Tibial artery (tissue), 4 donors: ENCODE data around the gene SYNGAP1.

Source experiments
- DNase-seq, 2 donors: peaks; one replicate each; pipeline ENCODE4 v3.0.0-alpha.2; 2019
- H3K27ac ChIP-seq, 2 donors: fragments of 200-600 bp; sonication (generic) in 1 of 2; 1 replicate in 1 of 2; 2 replicates in 1 of 2; pipeline ENCODE4 v1.5.1; 2018 to 2019; ENCODE audit warnings: mild to moderate bottlenecking in 1 of 2
- H3K27me3 ChIP-seq, 2 donors: fragments of 200-600 bp; sonication (generic) in 1 of 2; one replicate each; pipeline versions ENCODE4 v1.5.1 to v1.6.0; 2016 to 2019
- H3K36me3 ChIP-seq, 3 donors: fragments of 200-600 bp; sonication (generic) in 2 of 3; one replicate each; pipeline ENCODE4 v1.5.1; 2016 to 2019; ENCODE audit warnings: mild to moderate bottlenecking in 2 of 3
- H3K4me1 ChIP-seq, 4 donors: fragments of 200-600 bp; sonication (generic) in 2 of 4; 1 replicate in 3 of 4; 2 replicates in 1 of 4; pipeline ENCODE4 v1.5.1; 2016 to 2019
- H3K4me3 ChIP-seq, 2 donors: fragments of 200-600 bp; sonication (generic) in 1 of 2; 1 replicate in 1 of 2; 2 replicates in 1 of 2; pipeline ENCODE4 v1.5.1; 2018 to 2019; ENCODE audit warnings: mild to moderate bottlenecking in 2 of 2
- H3K9me3 ChIP-seq, 3 donors: fragments of 200-600 bp; sonication (generic) in 1 of 3; one replicate each; pipeline ENCODE4 v1.5.1; 2016 to 2019
- CTCF ChIP-seq, 2 experiments: fragments of 200-600 bp in 1 of 2; fragments of 450-650 bp in 1 of 2; IDR thresholded peaks; one replicate each; pipeline ENCODE4 v1.5.1; 2017 to 2019; ENCODE audit warnings: antibody characterized with exemption in 2 of 2, mild to moderate bottlenecking in 1 of 2, moderate library complexity in 1 of 2
- intact Hi-C: fragments of 100-400 bp; cut with DNase I; formaldehyde crosslinking; loops from one replicate; pipeline ENCODE4 v1.15.0; 2023; ENCODE audit warnings: low total_unique reads

SYNGAP1 gene

GRCh38 chr6:33488339-33488738, 68.5 kb downstream of the SYNGAP1 start:
- Histone ChIP-seq H3K27ac (no peak overlapping the region), H3K36me3 (no peaks in the 10 kb centered on the region), H3K9me3 (no peaks in the 10 kb centered on the region), H3K4me1 (no peaks in the 10 kb centered on the region), H3K27me3 (peaks cover 0 to 19% of the 10 kb centered on the region in 2 donors), H3K4me3 (no peak overlapping the region)
- intact Hi-C loops = no loop called here
- no peak for TF ChIP-seq CTCF (IDR thresholded peaks at IDR 0.05)
- DNase-seq = no peak

DNA sequence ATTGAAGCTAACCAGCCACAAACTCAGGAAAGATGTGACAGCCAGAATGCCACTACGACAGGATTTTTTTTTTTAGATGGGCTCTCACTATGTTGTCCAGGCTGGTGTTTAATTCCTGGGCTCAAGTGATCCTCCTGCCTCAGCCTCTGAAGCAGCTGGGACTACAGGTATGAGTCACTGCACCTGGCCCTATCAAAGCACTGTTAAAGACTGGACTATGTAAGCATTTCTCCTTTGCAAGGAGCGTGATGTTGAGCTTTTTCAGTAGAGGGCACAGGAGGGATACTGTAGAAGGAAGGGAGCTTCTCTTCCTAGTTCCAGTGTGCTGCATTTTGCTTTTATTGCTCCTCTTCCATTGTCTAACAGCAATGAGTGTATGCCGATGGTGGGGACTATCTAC, 70.3 kb downstream of the SYNGAP1 start:
- no peak overlapping the region for H3K4me3 ChIP-seq
- H3K4me1 ChIP-seq = no peaks in the 10 kb centered on the region
- H3K27me3 ChIP-seq = peaks cover 0 to 19% of the 10 kb centered on the region in 2 donors
- no peak for TF ChIP-seq CTCF (IDR thresholded peaks at IDR 0.05)
- H3K9me3 ChIP-seq = no peaks in the 10 kb centered on the region
- H3K27ac ChIP-seq = no peak overlapping the region
- intact Hi-C loops = no loop called here
- DNase-seq = no peak
- H3K36me3 ChIP-seq = no peaks in the 10 kb centered on the region

GRCh38 chr6:33490621-33491020, 70.8 kb downstream of the SYNGAP1 start:
- intact Hi-C loops = no loop called here
- H3K4me1 ChIP-seq = no peaks in the 10 kb centered on the region
- no peaks in the 10 kb centered on the region for H3K36me3 ChIP-seq
- H3K27me3 ChIP-seq = peaks cover 0 to 19% of the 10 kb centered on the region in 2 donors
- DNase-seq = no peak
- TF ChIP-seq CTCF (IDR thresholded peaks at IDR 0.05) = no peak
- H3K4me3 ChIP-seq = no peak overlapping the region
- H3K9me3 ChIP-seq = no peaks in the 10 kb centered on the region
- no peak overlapping the region for H3K27ac ChIP-seq

GRCh38 chr6:33492093-33492492, 72.2 kb downstream of the SYNGAP1 start:
- Histone ChIP-seq H3K27me3 (peaks cover 0 to 15% of the 10 kb centered on the region in 2 donors), H3K9me3 (no peaks in the 10 kb centered on the region), H3K4me1 (no peaks in the 10 kb centered on the region), H3K27ac (no peak overlapping the region), H3K4me3 (no peak overlapping the region), H3K36me3 (no peaks in the 10 kb centered on the region)
- intact Hi-C loops = no loop called here
- DNase-seq = no peak
- no peak for TF ChIP-seq CTCF (IDR thresholded peaks at IDR 0.05)

DNA sequence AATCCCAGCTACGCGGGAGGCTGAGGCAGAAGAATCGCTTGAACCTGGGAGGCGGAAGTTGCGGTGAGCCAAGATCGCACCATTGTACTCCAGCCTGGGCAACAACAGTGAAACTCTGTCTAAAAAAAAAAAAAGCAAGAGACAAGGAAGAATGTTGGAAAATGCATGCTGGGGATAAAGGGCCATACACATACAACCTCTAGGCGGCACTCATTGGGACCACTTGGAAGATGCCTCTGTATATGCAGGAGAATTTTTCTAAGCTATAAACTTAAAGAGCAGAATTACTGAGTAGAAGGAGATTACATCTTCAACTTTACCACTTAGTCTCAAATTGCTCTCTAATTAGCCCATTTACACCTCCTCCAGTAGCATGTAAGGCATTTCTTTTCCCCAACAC, 77.3 kb downstream of the SYNGAP1 start:
- Histone ChIP-seq H3K36me3 (no peaks in the 10 kb centered on the region), H3K4me1 (no peaks in the 10 kb centered on the region), H3K27me3 (peaks cover 0 to 10% of the 10 kb centered on the region in 2 donors), H3K27ac (no peak overlapping the region), H3K4me3 (no peak overlapping the region), H3K9me3 (no peaks in the 10 kb centered on the region)
- no peak for DNase-seq
- intact Hi-C loops = no loop called here
- no peak for TF ChIP-seq CTCF (IDR thresholded peaks at IDR 0.05)

DNA sequence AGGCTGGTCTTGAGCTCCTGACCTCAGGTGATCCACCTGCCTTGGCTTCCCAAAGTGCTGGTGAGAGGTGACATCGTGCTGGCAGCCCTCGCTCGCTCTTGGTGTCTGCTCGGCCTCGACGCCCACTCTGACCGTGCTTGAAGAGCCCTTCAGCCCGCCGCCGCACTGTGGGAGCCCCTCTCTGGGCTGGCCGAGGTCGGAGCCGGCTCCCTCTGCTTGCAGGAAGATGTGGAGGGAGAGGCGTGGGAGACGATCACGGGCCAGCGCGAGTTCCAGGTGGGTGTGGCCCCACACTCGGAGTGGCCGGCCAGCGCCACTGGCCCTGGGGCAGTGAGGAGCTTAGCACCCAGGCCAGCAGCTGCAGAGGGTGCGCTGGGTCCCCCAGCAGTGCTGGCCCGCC, 82.6 kb downstream of the SYNGAP1 start:
- no peak for DNase-seq
- Histone ChIP-seq H3K36me3 (no peaks in the 10 kb centered on the region), H3K4me3 (no peak overlapping the region), H3K4me1 (no peaks in the 10 kb centered on the region), H3K9me3 (no peaks in the 10 kb centered on the region), H3K27me3 (peaks cover 0 to 15% of the 10 kb centered on the region in 2 donors), H3K27ac (no peak overlapping the region)
- intact Hi-C loops = no loop called here
- no peak for TF ChIP-seq CTCF (IDR thresholded peaks at IDR 0.05)
